Right renal cortex interstitium (tissue), 3 donors: Measurements from ENCODE around the gene COL28A1. TPM values are rescaled to one million over a fixed set of nuclear protein-coding genes. Genes with fewer than 3 reads are reported as not detected.
"Not testable (repeated sequence)": the region's sequence is repeated elsewhere in the genome, so short reads cannot be mapped to it uniquely, and the experiment has no call there.

ENCODE experiments used
- DNase-seq, 3 donors: peaks; one replicate each; pipeline ENCODE4 v3.0.0-alpha.2; 2013; ENCODE audit warnings: low read depth in 3 of 3, low spot score in 2 of 3
- polyA plus RNA-seq, 3 donors: library from polyadenylated mRNA; unstranded; fragments of 120-200 nt; gene quantifications; one replicate each; pipeline ENCODE4 v1.2.1, GENCODE V29; 2013; ENCODE audit not compliant: insufficient read length in 3 of 3

Gene COL28A1
- polyA plus RNA-seq, 3 donors: 7.2 to 12.3 (median 9.8) TPM

- no peak for DNase-seq
These were observed 27.6 kb upstream of the COL28A1 start for GRCh38 chr7:7563269-7563668.

- DNase-seq: no peak
These were observed 27.1 kb upstream of the COL28A1 start for GRCh38 chr7:7562736-7563135.

GRCh38 chr7:7561591-7561990 lies 25.9 kb upstream of the COL28A1 start:
- not testable (repeated sequence) for DNase-seq

GRCh38 chr7:7557252-7557651 lies 21.6 kb upstream of the COL28A1 start:
- no peak for DNase-seq

GRCh38 chr7:7556852-7557251 lies 21.2 kb upstream of the COL28A1 start:
- no peak for DNase-seq

GRCh38 chr7:7554649-7555575 lies 19.2 kb upstream of the COL28A1 start:
- DNase-seq: no peak

GRCh38 chr7:7554021-7554432 lies 18.4 kb upstream of the COL28A1 start:
- no peak for DNase-seq

GRCh38 chr7:7553386-7553785 lies 17.7 kb upstream of the COL28A1 start:
- no peak for DNase-seq

- no peak for DNase-seq
These were observed 16.5 kb upstream of the COL28A1 start for GRCh38 chr7:7552199-7552598.

- DNase-seq: no peak
These were observed 15.0 kb upstream of the COL28A1 start for GRCh38 chr7:7550663-7551062.

- no peak for DNase-seq
These were observed 12.7 kb upstream of the COL28A1 start for GRCh38 chr7:7548407-7548806.

- DNase-seq: no peak
These were observed 6.7 kb upstream of the COL28A1 start for GRCh38 chr7:7542251-7542835.

GRCh38 chr7:7539711-7540110 lies 4.0 kb upstream of the COL28A1 start:
- no peak for DNase-seq

- DNase-seq: no peak
These were observed 3.5 kb upstream of the COL28A1 start for GRCh38 chr7:7539152-7539551.

- DNase-seq: no peak
These were observed 2.0 kb upstream of the COL28A1 start for GRCh38 chr7:7537711-7538110.

- no peak for DNase-seq
These were observed 835 bp upstream of the COL28A1 start for GRCh38 chr7:7536396-7537019.

- no peak for DNase-seq
These were observed 1.7 kb downstream of the COL28A1 start for GRCh38 chr7:7533831-7534430.

- no peak for DNase-seq
These were observed 6.3 kb downstream of the COL28A1 start for GRCh38 chr7:7529328-7529727.

GRCh38 chr7:7527047-7527446 lies 8.6 kb downstream of the COL28A1 start:
- no peak for DNase-seq

- DNase-seq: no peak
These were observed 9.7 kb downstream of the COL28A1 start for GRCh38 chr7:7526006-7526405.

- no peak for DNase-seq
These were observed 11.6 kb downstream of the COL28A1 start for GRCh38 chr7:7524121-7524520.
